ENCODE results near the gene HM13. TPM values are rescaled to one million over a fixed set of nuclear protein-coding genes. Genes with fewer than 3 reads are reported as not detected.
"Not testable (repeated sequence)": the region's sequence is repeated elsewhere in the genome, so short reads cannot be mapped to it uniquely, and the experiment has no call there.

Gene HM13
- polyA plus RNA-seq, 10 donors, result 70.3 to 105 (median 79.2) TPM

GRCh38 chr20:31565699-31566318 lies 51.6 kb downstream of the HM13 start:
- no peak for DNase-seq

DNA sequence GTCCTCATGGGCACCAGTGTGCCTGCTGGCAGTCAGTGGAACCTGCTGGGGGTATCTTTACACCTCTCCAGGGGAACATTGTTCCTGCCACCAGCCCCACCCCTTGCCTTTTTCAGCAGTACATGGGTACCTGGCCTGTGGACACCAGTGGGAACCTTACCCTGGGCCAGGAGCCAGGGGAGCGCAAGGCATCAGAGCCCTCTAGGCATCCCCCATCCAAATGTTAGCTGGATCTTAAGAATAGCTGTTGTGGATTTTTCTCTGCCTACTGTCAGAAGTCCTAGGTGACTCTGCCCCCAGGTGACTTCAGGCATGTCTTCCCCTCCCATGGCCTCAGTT lies 52.0 kb downstream of the HM13 start:
- no peak for DNase-seq

DNA sequence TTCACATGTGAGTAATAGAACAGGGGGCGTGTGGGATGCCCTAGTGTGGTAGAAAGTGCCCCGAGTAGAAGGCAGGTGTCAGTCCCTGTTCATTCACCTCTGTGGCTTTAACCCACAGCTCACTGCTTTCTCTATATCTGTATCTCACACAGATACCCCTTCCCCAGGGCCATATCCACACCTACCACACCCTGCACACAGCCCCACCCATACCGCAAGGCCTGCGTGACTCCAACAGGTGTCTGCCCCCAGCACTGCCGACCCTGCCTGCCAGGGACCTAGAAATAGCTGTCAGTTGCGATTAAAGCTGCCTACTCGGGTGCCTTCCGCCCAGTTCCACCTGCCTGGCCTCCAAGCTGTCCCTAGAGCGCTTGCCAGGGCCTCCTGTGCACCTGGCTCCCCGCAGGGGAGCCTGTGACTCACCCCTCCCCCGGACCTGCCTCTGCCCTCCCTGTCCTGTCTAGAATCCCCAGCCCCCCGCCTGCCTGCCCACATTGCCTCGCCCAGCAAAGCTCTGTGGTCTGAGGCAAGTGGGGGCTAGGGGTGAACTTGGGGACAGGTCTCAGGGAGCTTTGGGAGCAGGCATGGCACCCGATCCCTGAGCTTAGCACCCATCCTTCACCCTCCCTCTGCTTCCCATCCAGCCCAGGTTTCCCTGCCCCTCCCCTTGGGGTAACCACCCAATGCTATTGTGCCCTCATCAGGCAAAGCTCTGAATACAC lies 52.6 kb downstream of the HM13 start:
- DNase-seq, result no peak

DNA sequence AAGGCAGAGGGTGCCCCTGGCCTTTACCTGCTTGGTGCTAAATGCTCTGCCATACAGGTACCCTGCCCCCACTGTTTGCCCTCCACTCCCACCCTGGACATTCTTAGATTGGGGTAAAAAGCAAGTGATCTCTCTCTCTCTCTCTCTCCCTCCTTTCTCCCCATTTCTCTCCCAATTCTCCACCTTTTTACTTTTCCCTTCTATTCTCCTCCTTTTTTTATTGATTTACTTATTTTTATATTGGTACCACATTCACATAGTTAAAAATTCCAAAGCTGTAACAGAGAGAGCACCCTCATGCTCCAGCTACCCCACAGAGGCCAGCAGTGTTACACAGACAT lies 53.1 kb downstream of the HM13 start:
- DNase-seq, result no peak

- no peak for DNase-seq
These were observed 53.9 kb downstream of the HM13 start for GRCh38 chr20:31568041-31568731.

DNA sequence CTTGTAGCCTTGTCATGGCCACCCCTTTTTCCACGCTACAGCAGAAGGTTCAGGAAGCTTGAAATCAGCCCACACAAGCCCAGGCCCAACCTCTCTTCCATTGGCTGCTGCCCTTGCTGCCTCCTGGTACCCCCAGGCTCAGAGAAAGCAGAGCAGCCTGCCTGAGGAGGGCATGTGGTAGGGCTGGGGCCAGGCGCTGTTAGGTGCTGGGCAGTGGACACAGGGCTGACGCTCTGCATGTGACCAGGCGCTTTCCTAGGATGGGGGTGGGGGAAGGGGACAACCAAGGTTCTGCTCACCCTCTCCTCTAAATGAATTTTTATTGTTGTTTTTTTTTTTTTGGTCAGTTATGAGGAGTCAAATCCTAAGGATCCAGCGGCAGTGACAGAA lies 54.5 kb downstream of the HM13 start:
- no peak for DNase-seq

- peak in 1 of 3 donors; percentile 74 for DNase-seq
These were observed 55.1 kb downstream of the HM13 start for GRCh38 chr20:31569163-31570020.

DNA sequence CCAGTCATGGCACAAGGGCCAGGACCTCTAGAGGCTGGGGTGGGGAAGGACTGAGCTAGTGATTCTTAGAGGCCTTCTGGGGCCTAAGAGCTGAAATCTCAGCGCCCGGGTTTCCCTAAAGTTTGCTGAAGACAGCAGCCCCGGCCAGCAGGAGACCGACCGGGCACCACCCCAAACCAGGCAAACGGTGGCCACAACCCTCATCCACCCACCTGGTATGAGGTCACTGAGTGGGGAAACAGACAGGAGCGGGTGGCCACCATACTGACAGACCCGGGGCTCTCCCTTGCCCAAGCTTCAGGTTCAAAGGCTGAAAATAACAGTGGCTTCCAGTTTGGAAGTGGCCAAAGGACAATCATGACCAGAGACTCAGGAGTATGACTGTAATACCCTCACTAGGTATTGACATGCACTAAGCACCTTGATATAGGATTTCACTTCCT lies 55.8 kb downstream of the HM13 start:
- DNase-seq, result no peak

DNA sequence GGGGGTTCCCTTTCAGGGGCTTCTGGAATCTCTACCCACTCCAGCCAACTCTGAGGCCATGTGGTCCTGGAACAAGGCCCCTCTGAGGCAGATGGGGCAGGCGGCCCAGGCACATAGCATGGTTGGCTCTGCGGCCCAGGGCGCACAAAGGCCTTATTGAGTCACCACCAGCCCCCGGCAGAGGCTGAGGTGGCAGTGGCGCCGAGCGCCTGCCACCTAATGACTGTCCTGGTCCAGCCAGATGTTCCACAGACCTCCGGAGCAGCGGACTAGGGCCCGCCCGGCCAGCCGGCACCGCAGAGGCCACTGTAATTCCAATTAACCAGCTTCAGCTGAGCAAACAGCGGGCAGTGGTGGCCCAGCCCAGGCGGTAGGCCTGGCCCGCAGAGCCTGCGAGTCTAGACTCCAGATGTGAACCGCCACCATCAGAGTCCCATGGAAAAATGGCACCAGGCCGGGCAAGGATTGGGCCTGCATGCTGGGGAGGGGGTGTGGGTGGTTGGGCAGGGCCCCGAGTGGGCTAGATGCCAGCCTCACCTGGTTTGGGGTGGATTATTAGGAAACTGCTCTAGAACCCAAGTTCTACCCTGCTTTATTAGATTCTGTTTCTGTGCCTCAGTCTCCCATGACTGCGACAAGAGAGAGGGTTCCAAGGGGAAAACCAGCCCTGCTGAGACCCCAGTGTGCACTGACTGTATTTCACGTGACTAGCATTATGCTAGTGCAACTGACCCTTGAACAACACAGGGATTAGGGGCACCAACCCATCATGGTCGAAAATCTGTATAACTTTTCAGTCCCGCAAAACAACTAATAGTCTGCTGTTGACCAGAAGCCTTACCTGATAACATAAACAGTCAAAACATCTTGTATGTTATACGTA lies 56.7 kb downstream of the HM13 start:
- DNase-seq, result no peak

- no peak for DNase-seq
These were observed 57.9 kb downstream of the HM13 start for GRCh38 chr20:31572042-31572700.

GRCh38 chr20:31572701-31573554 lies 58.7 kb downstream of the HM13 start:
- peak; percentile 94 to 98 (median 97) for DNase-seq

GRCh38 chr20:31573555-31574321 lies 59.5 kb downstream of the HM13 start:
- no peak for DNase-seq

- not testable (repeated sequence) for DNase-seq
These were observed 60.7 kb downstream of the HM13 start for GRCh38 chr20:31574986-31575385.

DNA sequence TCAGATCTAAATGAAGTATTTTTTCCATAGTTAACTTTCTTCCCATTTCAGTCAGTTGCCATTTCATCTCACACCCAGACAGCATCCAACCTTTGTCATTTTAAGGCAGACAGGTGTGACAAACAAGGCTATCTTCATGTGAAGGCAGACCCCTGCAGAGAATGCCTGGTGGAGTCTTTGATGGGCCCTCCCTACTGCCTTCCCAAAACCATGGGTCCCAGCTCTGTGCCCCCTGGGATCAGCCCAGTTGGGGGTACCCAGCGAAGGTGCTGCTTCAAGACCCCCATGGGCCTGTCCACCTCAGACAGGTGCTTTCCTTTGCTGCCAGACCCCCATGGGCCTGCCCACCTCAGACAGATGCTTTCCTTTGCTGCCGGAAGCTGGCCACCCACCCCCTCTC lies 62.5 kb downstream of the HM13 start:
- no peak for DNase-seq

- no peak for DNase-seq
These were observed 63.0 kb downstream of the HM13 start for GRCh38 chr20:31577194-31577593.

DNA sequence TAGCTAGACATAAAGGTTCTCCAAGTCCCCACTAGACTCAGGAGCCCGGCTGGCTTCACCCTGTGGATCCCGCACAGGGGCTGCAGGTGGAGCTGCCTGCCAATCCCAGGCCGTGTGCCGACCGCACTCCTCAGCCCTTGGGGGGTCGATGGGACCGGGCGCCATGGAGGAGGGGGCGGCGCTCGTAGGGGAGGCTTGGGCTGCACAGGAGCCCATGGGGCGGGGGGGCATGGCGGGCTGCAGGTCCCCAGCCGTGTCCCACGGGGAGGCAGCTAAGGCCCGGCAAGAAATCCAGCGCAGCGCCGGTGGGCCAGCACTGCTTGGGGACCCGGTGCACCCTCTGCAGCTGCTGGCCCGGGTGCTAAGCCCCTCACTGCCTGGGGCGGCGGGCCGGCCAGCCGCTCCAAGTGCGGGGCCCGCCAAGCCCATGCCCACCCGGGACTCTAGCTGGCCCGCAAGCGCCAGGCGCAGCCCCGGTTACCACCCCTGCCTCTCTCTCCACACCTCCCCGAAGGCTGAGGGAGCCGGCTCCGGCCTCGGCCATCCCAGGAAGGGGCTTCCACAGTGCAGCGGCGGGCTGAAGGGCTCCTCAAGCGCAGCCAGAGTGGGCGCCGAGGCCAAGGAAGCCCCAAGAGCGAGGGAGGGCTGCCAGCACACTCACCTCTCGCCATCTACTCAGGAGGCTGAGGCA lies 64.4 kb downstream of the HM13 start:
- DNase-seq, result no peak

DNA sequence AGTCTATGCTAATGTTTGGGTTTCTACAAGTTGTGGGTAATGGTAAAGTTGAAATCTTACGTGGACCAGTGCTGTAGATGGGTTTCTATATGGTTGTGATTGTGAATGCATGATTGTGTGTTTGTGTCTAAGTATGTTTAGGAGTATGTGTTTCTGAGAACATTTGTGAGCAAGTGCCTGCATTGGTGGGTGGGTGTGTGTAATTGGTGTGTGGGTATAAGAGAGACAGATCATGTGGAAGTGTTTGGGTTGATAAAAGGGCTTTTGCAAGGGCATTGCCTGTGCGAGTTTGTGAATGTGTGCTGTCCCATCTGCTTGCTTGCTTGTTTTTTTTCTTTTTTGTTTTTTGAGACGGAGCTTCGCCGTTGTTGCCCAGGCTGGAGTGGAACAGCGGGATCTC lies 65.0 kb downstream of the HM13 start:
- DNase-seq, result no peak

- not testable (repeated sequence) for DNase-seq
These were observed 65.9 kb downstream of the HM13 start for GRCh38 chr20:31579941-31580651.
